ENCODE data around the gene ATP5MG. TPM values are rescaled to one million over a fixed set of nuclear protein-coding genes. Genes with fewer than 3 reads are reported as not detected.

The ATP5MG gene
- total and polyA plus RNA-seq, 10 of the 15 experiments (the other 5 are each of a cell fraction or from before 2014, with no cell fraction given): 211 to 2,276 (median 633) TPM

DNA sequence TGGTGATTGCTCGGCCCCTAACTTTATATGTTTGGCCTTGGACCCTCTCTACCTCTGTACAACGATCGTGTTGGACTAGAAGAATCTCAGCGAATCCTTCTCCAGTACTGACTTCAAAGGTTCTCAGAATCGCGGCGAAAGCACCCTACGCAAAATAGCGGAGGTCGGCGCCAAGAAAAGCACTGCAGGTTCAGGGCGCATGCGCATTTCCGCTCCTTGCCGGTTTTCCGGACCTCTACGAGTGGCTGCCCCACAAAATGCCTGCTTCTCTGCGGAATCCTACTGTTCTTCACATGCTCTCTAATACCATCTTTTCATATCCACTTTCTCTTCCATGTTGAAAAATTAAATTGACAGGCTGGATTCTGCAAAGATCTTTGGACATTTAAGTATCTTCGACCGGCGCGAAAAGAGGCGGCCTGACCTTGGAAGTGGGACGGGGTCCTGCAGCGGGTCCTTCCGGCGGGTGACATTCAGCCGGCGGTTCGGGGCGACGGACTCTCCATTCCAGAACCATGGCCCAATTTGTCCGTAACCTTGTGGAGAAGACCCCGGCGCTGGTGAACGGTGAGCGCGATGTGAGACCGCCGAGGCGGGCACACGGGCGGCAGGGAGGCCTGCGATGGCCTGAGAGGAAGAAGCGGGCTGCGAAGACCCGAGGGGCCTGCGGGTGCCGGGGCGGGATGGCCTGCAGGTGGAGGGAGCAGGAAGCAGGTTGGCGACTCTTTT, at the start of gene ATP5MG (continued):
- no peak for TF ChIP-seq EGR1 (IDR thresholded peaks at IDR 0.05; ENCODE audit: borderline replicate concordance in 1 of 2, low read depth in 2 of 2, low read length in 2 of 2)
- TF ChIP-seq, protein P1, sequence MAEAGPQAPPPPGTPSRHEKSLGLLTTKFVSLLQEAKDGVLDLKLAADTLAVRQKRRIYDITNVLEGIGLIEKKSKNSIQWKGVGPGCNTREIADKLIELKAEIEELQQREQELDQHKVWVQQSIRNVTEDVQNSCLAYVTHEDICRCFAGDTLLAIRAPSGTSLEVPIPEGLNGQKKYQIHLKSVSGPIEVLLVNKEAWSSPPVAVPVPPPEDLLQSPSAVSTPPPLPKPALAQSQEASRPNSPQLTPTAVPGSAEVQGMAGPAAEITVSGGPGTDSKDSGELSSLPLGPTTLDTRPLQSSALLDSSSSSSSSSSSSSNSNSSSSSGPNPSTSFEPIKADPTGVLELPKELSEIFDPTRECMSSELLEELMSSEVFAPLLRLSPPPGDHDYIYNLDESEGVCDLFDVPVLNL (IDR thresholded peaks at IDR 0.05; ENCODE audit: low read depth, low read length): no peak
- no peak for TF ChIP-seq BMI1 (IDR thresholded peaks at IDR 0.05; ENCODE audit: borderline replicate concordance)
- no peak for TF ChIP-seq CHD4 (IDR thresholded peaks at IDR 0.05)
- no peak; the same call in none of the 2 replicates for TF ChIP-seq NBN (IDR thresholded peaks at IDR 0.05)
- no peak for TF ChIP-seq SMC3 (IDR thresholded peaks at IDR 0.05; ENCODE audit: borderline replicate concordance, low read length)
- TF ChIP-seq GABPA (IDR thresholded peaks at IDR 0.05; ENCODE audit: low read depth): peak; percentile 68; the same call in 1 of the 2 replicates
- no peak for TF ChIP-seq CTCF (IDR thresholded peaks at IDR 0.05 in 2 of 3, conservative IDR thresholded peaks at IDR 0.05 in 1 of 3; ENCODE audit: control insufficient read depth in 2 of 3, extremely low read depth in 1 of 3, insufficient read depth in 1 of 3, low read depth in 3 of 3, low read length in 3 of 3)
- TF ChIP-seq HSF1 (IDR thresholded peaks at IDR 0.05; ENCODE audit: low read depth, low read length): no peak
- TF ChIP-seq, protein P2, sequence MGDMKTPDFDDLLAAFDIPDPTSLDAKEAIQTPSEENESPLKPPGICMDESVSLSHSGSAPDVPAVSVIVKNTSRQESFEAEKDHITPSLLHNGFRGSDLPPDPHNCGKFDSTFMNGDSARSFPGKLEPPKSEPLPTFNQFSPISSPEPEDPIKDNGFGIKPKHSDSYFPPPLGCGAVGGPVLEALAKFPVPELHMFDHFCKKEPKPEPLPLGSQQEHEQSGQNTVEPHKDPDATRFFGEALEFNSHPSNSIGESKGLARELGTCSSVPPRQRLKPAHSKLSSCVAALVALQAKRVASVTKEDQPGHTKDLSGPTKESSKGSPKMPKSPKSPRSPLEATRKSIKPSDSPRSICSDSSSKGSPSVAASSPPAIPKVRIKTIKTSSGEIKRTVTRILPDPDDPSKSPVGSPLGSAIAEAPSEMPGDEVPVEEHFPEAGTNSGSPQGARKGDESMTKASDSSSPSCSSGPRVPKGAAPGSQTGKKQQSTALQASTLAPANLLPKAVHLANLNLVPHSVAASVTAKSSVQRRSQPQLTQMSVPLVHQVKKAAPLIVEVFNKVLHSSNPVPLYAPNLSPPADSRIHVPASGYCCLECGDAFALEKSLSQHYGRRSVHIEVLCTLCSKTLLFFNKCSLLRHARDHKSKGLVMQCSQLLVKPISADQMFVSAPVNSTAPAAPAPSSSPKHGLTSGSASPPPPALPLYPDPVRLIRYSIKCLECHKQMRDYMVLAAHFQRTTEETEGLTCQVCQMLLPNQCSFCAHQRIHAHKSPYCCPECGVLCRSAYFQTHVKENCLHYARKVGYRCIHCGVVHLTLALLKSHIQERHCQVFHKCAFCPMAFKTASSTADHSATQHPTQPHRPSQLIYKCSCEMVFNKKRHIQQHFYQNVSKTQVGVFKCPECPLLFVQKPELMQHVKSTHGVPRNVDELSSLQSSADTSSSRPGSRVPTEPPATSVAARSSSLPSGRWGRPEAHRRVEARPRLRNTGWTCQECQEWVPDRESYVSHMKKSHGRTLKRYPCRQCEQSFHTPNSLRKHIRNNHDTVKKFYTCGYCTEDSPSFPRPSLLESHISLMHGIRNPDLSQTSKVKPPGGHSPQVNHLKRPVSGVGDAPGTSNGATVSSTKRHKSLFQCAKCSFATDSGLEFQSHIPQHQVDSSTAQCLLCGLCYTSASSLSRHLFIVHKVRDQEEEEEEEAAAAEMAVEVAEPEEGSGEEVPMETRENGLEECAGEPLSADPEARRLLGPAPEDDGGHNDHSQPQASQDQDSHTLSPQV (IDR thresholded peaks at IDR 0.05): peak; percentile 77; the same call in 1 of the 2 replicates
- TF ChIP-seq IRF3 (IDR thresholded peaks at IDR 0.05): no peak
- no peak for TF ChIP-seq HDAC6 (IDR thresholded peaks at IDR 0.05; ENCODE audit: unreplicated experiment)
- no peak for TF ChIP-seq USF2 (IDR thresholded peaks at IDR 0.05; ENCODE audit: borderline replicate concordance, low read depth, low read length)
- TF ChIP-seq EZH2 (IDR thresholded peaks at IDR 0.05; ENCODE audit: borderline replicate concordance, control insufficient read depth, low read depth, low read length): no peak
- TF ChIP-seq MYC (IDR thresholded peaks at IDR 0.05; ENCODE audit: insufficient read depth, insufficient read length, insufficient replicate concordance, low read length, severe bottlenecking): peak; percentile 60
- peak in 1 of 2 experiments; percentile 35; a peak in 1 of 4 replicates for TF ChIP-seq IKZF2 (IDR thresholded peaks at IDR 0.05)

Measured in GM12878 (cell line).